Neuron (in vitro differentiated cells): ENCODE data around the gene CDC73.

ENCODE experiments used
- H2AFZ ChIP-seq: one replicate; pipeline ENCODE4 v1.6.1; 2013; ENCODE audit warnings: low read depth, mild to moderate bottlenecking, inconsistent platforms, low read length, moderate library complexity
- H3K27me3 ChIP-seq: one replicate; pipeline ENCODE4 v1.6.1; 2013; ENCODE audit warnings: low read length; ENCODE audit not compliant: insufficient read depth
- H3K36me3 ChIP-seq: one replicate; pipeline ENCODE4 v1.6.1; 2013; ENCODE audit warnings: low read length; ENCODE audit not compliant: insufficient read depth
- H3K4me1 ChIP-seq: one replicate; pipeline ENCODE4 v1.6.1; 2013; ENCODE audit warnings: low read length; ENCODE audit not compliant: insufficient read depth
- H3K4me3 ChIP-seq: 2 replicates; pipeline ENCODE4 v1.5.1; 2013; ENCODE audit warnings: mild to moderate bottlenecking, low read length, moderate library complexity
- H3K9me3 ChIP-seq: one replicate; pipeline ENCODE4 v1.6.1; 2013; ENCODE audit warnings: low read length

Gene CDC73

DNA sequence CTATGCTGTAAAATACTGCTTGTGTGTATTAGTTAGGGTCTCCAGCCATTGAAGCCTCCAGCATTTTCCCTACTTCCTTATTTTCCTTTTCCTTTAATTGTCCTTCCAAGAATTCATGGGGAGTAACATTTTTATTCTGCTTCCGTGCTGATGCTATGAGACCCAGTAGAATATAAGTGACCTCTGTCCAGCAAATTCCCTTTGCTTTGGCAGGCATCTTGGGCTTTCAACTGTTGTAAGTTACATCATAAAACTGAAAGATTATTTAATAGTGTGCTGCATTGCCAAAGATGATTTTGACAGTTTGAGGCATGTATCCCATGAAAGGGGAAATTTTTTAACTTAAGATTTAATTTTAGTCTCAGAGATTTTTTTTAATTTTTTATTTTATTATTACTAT is 112.7 kb downstream of the CDC73 start:
- Histone ChIP-seq H2AFZ (no peak overlapping the region), H3K4me1 (no peaks in the 10 kb centered on the region), H3K36me3 (peaks cover 33% of the 10 kb centered on the region), H3K9me3 (no peaks in the 10 kb centered on the region), H3K4me3 (no peak overlapping the region), H3K27me3 (no peaks in the 10 kb centered on the region)

- Histone ChIP-seq H3K36me3 (peaks cover 36% of the 10 kb centered on the region), H3K27me3 (no peaks in the 10 kb centered on the region), H3K4me3 (no peak overlapping the region), H3K9me3 (no peaks in the 10 kb centered on the region), H2AFZ (no peak overlapping the region), H3K4me1 (no peaks in the 10 kb centered on the region)
These were observed 115.6 kb downstream of the CDC73 start for GRCh38 chr1:193237381-193237978.

DNA sequence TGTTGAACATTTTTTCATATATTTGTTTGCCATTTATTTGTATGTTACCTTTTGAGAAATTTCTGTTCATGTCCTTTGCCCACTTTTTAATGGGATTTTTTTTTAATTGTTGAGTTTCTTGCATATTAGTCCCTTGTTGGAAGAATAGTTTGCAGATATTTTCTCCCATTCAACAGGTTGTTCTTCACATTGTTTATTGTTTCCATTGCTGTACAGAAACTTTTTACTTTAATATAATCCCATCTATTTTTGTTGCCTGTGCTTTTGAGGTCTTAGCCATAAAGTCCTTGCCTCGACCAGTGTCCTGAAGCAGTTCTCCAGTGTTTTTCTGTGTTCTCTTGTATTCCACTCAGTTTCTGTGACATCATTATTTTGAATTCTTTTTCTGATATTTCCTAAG is 118.8 kb downstream of the CDC73 start:
- Histone ChIP-seq H3K36me3 (peaks cover 31% of the 10 kb centered on the region), H3K4me3 (no peak overlapping the region), H2AFZ (no peak overlapping the region), H3K27me3 (no peaks in the 10 kb centered on the region), H3K9me3 (no peaks in the 10 kb centered on the region), H3K4me1 (no peaks in the 10 kb centered on the region)

DNA sequence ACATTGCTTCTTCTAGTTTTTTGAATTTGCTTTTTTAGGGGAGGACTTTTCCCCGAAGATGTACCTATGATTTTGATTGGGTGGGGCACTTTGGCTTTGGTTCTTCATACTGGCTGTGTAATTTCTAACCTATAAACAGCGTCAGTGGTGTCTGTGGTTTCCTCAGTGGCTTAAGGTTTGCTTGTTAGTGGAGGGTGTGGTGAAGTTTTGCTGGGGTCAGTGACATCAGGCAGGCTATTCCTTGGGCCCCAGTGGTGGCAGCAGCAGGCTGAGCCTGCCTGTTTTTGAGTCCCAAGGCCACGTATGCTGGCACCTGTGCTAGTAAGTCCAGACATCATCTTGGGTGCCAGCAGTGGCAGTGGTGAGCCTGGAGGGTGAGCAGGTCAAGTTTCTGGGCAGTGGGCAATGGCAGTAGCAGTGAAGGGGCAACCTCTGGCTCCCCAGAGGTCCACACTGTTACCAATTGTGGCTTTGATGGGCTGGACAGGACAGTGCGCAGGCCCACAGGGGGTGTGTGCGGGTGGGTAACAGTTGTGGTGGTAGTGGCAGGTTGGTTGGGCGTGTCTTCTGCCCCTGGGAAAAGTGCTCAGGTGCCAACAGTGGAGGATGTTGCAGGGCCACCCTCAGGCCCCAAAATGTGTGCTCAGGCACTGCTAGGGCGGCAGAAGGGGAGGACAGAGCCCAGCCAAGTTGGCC is 119.4 kb downstream of the CDC73 start:
- H3K4me1 ChIP-seq, result no peaks in the 10 kb centered on the region
- H3K4me3 ChIP-seq, result no peak overlapping the region
- no peaks in the 10 kb centered on the region for H3K9me3 ChIP-seq
- H2AFZ ChIP-seq, result no peak overlapping the region
- peaks cover 26% of the 10 kb centered on the region for H3K36me3 ChIP-seq
- no peaks in the 10 kb centered on the region for H3K27me3 ChIP-seq

GRCh38 chr1:193242000-193242399 is 120.2 kb downstream of the CDC73 start:
- Histone ChIP-seq H3K36me3 (peaks cover 28% of the 10 kb centered on the region), H3K4me3 (no peak overlapping the region)

GRCh38 chr1:193249187-193249586 is 127.4 kb downstream of the CDC73 start:
- Histone ChIP-seq H3K27me3 (no peaks in the 10 kb centered on the region), H3K9me3 (peaks cover 15% of the 10 kb centered on the region), H3K4me1 (no peaks in the 10 kb centered on the region), H3K4me3 (no peak overlapping the region), H2AFZ (no peak overlapping the region), H3K36me3 (peaks cover 27% of the 10 kb centered on the region)

More at GRCh38 chr1:193242000-193242399, 120.2 kb downstream of the CDC73 start:
- Histone ChIP-seq H3K27me3 (no peaks in the 10 kb centered on the region), H3K4me1 (no peaks in the 10 kb centered on the region), H2AFZ (no peak overlapping the region), H3K9me3 (no peaks in the 10 kb centered on the region)

DNA sequence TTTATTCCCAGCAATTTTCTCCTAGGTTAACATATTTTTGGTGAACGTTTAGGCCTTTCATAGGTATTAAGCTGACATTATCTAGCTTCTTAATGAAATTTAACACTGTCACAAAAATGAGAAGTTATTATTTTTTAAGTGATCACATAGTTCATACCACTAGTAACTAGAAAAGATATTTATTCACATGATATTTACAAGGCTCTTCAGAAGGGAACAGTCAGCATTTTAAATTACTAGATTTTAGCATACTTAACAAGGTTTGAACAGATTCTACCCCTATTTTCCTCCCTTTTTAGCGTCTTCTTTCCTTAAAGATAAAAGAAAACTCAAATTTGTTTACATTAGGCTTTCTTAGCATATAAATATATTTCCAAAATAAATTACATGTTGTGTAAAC is 130.1 kb downstream of the CDC73 start:
- Histone ChIP-seq H3K4me3 (no peak overlapping the region), H3K36me3 (peaks cover 22% of the 10 kb centered on the region), H3K4me1 (no peaks in the 10 kb centered on the region), H3K27me3 (no peaks in the 10 kb centered on the region), H2AFZ (no peak overlapping the region), H3K9me3 (peaks cover 15% of the 10 kb centered on the region)

GRCh38 chr1:193256019-193256418 is 134.2 kb downstream of the CDC73 start:
- Histone ChIP-seq H3K4me1 (no peaks in the 10 kb centered on the region), H3K27me3 (no peaks in the 10 kb centered on the region)

DNA sequence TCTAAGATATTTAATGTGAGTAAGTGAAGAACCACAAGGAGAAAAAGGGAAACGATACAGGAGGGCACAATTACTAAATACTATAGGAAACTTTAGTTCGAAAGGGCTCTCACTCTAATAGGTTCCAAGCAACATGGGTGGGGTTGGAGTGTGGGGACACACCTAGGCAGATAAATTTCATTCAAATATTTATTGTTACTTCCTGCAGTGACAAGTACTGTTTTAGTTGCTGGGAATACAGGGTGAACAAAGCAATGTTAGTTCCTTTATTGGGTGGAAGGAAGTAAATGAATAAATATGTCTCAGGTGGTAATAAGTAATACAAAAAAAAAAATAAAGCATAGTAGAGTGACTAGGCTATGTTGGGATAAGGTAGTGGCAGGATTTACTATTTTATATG is 137.8 kb downstream of the CDC73 start:
- Histone ChIP-seq H3K4me1 (no peaks in the 10 kb centered on the region), H2AFZ (no peak overlapping the region), H3K9me3 (no peaks in the 10 kb centered on the region), H3K4me3 (no peak overlapping the region), H3K27me3 (no peaks in the 10 kb centered on the region), H3K36me3 (peaks cover 15% of the 10 kb centered on the region)

More at GRCh38 chr1:193256019-193256418, 134.2 kb downstream of the CDC73 start:
- H3K36me3 ChIP-seq, result peaks cover 17% of the 10 kb centered on the region
- H3K4me3 ChIP-seq, result no peak overlapping the region
- H2AFZ ChIP-seq, result no peak overlapping the region
- no peaks in the 10 kb centered on the region for H3K9me3 ChIP-seq

DNA sequence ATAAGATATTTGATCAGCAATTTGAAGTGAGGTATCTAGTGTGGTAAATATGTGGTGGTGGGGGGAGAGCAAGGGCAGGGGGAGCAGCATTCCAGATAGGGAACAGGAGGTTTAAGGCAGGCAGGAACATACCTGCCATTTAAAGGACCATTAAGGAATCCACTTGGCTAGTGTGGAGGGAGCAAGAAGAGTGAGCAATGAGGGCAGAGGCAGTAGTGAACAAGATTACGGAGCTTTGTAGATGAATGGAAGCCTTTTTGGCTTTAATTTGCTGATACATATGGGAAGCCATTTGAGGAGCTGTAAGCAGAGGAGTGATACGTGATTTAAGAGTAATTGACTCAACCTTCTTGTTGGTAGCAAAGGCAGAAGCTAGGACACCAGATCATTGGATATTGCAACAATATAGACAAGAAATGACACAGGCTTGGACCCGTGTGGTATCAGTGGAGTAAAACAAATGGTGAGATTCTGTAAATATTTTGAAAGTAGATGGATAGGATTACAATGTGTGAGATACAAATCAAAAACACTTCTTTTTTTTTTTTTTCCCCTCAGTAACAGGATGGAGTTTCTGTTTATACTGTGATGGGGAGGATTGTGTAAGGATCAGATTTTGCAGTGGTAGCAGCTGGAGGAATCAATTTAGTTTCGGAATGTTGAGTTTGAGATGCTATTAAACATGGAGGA is 138.4 kb downstream of the CDC73 start:
- Histone ChIP-seq H3K27me3 (no peaks in the 10 kb centered on the region), H3K36me3 (peaks cover 12% of the 10 kb centered on the region), H3K9me3 (no peaks in the 10 kb centered on the region), H2AFZ (no peak overlapping the region), H3K4me1 (no peaks in the 10 kb centered on the region), H3K4me3 (no peak overlapping the region)

DNA sequence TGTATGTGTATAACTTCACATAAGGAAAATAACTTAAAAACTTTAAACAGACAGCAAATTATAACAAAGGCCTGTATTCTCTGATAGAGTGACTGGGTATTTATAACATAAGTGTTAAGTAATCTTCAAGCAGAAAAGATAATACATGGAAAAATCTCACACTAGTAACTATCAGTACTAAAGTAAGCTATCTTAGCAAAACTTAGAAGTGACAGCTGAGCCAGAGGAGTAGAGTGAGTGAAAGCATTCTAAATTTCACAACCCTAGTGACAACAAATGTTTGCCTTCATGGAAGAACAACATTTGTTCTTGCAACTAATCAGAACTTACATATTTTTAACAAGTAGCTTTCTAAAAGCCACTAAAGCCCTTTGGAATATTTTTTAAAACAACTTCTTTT is 139.1 kb downstream of the CDC73 start:
- H3K4me1 ChIP-seq, result no peaks in the 10 kb centered on the region
- H2AFZ ChIP-seq, result no peak overlapping the region
- H3K36me3 ChIP-seq, result peaks cover 15% of the 10 kb centered on the region
- H3K4me3 ChIP-seq, result no peak overlapping the region
- no peaks in the 10 kb centered on the region for H3K9me3 ChIP-seq
- no peaks in the 10 kb centered on the region for H3K27me3 ChIP-seq

DNA sequence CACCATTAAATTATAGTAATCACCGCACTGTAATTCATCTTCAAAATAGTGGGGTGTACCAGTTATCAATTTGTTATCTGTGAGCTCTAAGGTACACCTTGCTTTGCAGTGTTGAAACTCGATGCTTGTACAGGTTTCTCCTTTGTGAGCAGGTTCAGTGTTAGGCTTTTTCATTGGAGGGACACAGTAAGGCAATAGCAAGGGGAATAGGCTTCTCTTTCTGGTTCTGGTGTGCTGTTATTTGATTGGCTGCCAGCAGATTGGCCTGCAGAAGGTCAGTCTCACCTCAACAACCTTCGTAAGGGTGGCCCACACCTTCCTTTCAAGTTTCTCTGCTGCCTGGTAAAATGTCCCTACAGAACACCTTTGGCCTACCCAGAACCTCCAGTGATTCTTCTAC is 140.8 kb downstream of the CDC73 start:
- Histone ChIP-seq H2AFZ (no peak overlapping the region), H3K9me3 (no peaks in the 10 kb centered on the region), H3K4me1 (no peaks in the 10 kb centered on the region), H3K4me3 (no peak overlapping the region), H3K36me3 (peaks cover 15% of the 10 kb centered on the region), H3K27me3 (no peaks in the 10 kb centered on the region)

- Histone ChIP-seq H3K36me3 (peaks cover 3% of the 10 kb centered on the region), H3K4me1 (no peaks in the 10 kb centered on the region)
These were observed 142.7 kb downstream of the CDC73 start for GRCh38 chr1:193264313-193265065.

More at GRCh38 chr1:193264313-193265065, 142.7 kb downstream of the CDC73 start:
- H3K4me3 ChIP-seq, result no peak overlapping the region
- H2AFZ ChIP-seq, result no peak overlapping the region
- no peaks in the 10 kb centered on the region for H3K27me3 ChIP-seq
- H3K9me3 ChIP-seq, result no peaks in the 10 kb centered on the region
